ENCODE results near the gene MYO3B.

MYO3B gene

DNA sequence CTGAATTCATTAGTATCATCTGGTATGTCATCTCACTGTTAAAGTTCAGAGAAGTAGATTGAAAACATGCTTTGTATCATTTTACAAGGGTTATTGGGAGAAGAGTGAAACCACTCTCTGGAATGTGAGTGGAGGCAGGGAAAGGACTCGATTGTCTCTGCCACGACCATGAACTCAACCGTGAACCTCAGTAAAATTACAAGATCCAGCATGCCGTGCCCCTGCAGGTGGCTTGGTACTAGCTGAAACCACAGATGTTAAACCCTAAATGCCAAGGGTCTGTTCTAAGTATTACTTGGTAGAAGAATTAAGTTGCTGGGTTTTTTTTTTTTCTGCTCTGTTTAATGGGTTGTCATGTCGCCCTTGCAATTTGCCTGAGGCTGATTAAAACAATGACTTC, 197.2 kb downstream of the MYO3B start:
- POLR2A ChIA-PET = no interaction called here

More for the DNA sequence above, 197.2 kb downstream of the MYO3B start:
- Histone ChIP-seq H3K36me3 (ENCODE audit: control insufficient read depth in 2 of 2, insufficient read depth in 1 of 2, low read length in 2 of 2) (no peaks in the 10 kb centered on the region), H3K9me3 (ENCODE audit: control insufficient read depth, insufficient read depth, low read depth, low read length) (no peaks in the 10 kb centered on the region), H3K4me1 (ENCODE audit: control insufficient read depth, insufficient read depth, low read length) (peaks cover 7% of the 10 kb centered on the region; the same call in 1 of the 2 replicates), H3K27ac (ENCODE audit: extremely low read depth, low read depth, low read length) (no peak overlapping the region), H3K4me3 (ENCODE audit: low read depth, low read length) (no peak overlapping the region)
- TF ChIP-seq ZNF624 (tag by site-specific recombination; IDR thresholded peaks at IDR 0.05) = no peak
- no peak for TF ChIP-seq ZNF843 (tag by site-specific recombination; IDR thresholded peaks at IDR 0.05)
- TF ChIP-seq, protein P1, sequence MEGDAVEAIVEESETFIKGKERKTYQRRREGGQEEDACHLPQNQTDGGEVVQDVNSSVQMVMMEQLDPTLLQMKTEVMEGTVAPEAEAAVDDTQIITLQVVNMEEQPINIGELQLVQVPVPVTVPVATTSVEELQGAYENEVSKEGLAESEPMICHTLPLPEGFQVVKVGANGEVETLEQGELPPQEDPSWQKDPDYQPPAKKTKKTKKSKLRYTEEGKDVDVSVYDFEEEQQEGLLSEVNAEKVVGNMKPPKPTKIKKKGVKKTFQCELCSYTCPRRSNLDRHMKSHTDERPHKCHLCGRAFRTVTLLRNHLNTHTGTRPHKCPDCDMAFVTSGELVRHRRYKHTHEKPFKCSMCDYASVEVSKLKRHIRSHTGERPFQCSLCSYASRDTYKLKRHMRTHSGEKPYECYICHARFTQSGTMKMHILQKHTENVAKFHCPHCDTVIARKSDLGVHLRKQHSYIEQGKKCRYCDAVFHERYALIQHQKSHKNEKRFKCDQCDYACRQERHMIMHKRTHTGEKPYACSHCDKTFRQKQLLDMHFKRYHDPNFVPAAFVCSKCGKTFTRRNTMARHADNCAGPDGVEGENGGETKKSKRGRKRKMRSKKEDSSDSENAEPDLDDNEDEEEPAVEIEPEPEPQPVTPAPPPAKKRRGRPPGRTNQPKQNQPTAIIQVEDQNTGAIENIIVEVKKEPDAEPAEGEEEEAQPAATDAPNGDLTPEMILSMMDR (tag by site-specific recombination; IDR thresholded peaks at IDR 0.05) = no peak
- TF ChIP-seq ZNF324 (tag by site-specific recombination; IDR thresholded peaks at IDR 0.05) = no peak
- 0 out of 2 replicates have a peak, but pooled peaks have one; percentile 30 for TF ChIP-seq ZNF335 (tag by site-specific recombination; conservative IDR thresholded peaks at IDR 0.05)
- TF ChIP-seq ZNF211 (tag by site-specific recombination; IDR thresholded peaks at IDR 0.05; ENCODE audit: low read depth) = no peak
- peak; percentile 31; the same call in 1 of the 2 replicates for TF ChIP-seq PRDM1 (tag by site-specific recombination; IDR thresholded peaks at IDR 0.05)
- TF ChIP-seq ZNF16 (tag by site-specific recombination; IDR thresholded peaks at IDR 0.05; ENCODE audit: low read depth) = no peak
- no peak for TF ChIP-seq ZNF169 (tag by site-specific recombination; IDR thresholded peaks at IDR 0.05)
- TF ChIP-seq FEZF1 (tag by site-specific recombination; IDR thresholded peaks at IDR 0.05) = no peak
- TF ChIP-seq ZFP37 (tag by site-specific recombination; IDR thresholded peaks at IDR 0.05) = no peak
- TF ChIP-seq ZNF132 (tag by site-specific recombination; IDR thresholded peaks at IDR 0.05; ENCODE audit: borderline replicate concordance) = no peak
- TF ChIP-seq, protein P2, sequence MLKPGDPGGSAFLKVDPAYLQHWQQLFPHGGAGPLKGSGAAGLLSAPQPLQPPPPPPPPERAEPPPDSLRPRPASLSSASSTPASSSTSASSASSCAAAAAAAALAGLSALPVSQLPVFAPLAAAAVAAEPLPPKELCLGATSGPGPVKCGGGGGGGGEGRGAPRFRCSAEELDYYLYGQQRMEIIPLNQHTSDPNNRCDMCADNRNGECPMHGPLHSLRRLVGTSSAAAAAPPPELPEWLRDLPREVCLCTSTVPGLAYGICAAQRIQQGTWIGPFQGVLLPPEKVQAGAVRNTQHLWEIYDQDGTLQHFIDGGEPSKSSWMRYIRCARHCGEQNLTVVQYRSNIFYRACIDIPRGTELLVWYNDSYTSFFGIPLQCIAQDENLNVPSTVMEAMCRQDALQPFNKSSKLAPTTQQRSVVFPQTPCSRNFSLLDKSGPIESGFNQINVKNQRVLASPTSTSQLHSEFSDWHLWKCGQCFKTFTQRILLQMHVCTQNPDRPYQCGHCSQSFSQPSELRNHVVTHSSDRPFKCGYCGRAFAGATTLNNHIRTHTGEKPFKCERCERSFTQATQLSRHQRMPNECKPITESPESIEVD (tag by site-specific recombination; IDR thresholded peaks at IDR 0.05) = 0 out of 2 replicates have a peak, but pooled peaks have one; percentile 17
- TF ChIP-seq, protein P3, sequence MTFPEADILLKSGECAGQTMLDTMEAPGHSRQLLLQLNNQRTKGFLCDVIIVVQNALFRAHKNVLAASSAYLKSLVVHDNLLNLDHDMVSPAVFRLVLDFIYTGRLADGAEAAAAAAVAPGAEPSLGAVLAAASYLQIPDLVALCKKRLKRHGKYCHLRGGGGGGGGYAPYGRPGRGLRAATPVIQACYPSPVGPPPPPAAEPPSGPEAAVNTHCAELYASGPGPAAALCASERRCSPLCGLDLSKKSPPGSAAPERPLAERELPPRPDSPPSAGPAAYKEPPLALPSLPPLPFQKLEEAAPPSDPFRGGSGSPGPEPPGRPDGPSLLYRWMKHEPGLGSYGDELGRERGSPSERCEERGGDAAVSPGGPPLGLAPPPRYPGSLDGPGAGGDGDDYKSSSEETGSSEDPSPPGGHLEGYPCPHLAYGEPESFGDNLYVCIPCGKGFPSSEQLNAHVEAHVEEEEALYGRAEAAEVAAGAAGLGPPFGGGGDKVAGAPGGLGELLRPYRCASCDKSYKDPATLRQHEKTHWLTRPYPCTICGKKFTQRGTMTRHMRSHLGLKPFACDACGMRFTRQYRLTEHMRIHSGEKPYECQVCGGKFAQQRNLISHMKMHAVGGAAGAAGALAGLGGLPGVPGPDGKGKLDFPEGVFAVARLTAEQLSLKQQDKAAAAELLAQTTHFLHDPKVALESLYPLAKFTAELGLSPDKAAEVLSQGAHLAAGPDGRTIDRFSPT (tag by site-specific recombination; IDR thresholded peaks at IDR 0.05) = no peak
- TF ChIP-seq ZNF202 (tag by site-specific recombination; IDR thresholded peaks at IDR 0.05; ENCODE audit: borderline replicate concordance) = no peak
- no peak for TF ChIP-seq WT1 (tag by site-specific recombination; IDR thresholded peaks at IDR 0.05)
- TF ChIP-seq, protein P4, sequence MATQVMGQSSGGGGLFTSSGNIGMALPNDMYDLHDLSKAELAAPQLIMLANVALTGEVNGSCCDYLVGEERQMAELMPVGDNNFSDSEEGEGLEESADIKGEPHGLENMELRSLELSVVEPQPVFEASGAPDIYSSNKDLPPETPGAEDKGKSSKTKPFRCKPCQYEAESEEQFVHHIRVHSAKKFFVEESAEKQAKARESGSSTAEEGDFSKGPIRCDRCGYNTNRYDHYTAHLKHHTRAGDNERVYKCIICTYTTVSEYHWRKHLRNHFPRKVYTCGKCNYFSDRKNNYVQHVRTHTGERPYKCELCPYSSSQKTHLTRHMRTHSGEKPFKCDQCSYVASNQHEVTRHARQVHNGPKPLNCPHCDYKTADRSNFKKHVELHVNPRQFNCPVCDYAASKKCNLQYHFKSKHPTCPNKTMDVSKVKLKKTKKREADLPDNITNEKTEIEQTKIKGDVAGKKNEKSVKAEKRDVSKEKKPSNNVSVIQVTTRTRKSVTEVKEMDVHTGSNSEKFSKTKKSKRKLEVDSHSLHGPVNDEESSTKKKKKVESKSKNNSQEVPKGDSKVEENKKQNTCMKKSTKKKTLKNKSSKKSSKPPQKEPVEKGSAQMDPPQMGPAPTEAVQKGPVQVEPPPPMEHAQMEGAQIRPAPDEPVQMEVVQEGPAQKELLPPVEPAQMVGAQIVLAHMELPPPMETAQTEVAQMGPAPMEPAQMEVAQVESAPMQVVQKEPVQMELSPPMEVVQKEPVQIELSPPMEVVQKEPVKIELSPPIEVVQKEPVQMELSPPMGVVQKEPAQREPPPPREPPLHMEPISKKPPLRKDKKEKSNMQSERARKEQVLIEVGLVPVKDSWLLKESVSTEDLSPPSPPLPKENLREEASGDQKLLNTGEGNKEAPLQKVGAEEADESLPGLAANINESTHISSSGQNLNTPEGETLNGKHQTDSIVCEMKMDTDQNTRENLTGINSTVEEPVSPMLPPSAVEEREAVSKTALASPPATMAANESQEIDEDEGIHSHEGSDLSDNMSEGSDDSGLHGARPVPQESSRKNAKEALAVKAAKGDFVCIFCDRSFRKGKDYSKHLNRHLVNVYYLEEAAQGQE (tag by site-specific recombination; IDR thresholded peaks at IDR 0.05) = no peak
- TF ChIP-seq ZBTB48 (tag by site-specific recombination; IDR thresholded peaks at IDR 0.05) = no peak
- no peak for TF ChIP-seq ZNF133 (tag by site-specific recombination; IDR thresholded peaks at IDR 0.05)
- no peak for TF ChIP-seq SCRT1 (tag by site-specific recombination; IDR thresholded peaks at IDR 0.05; ENCODE audit: borderline replicate concordance)
- peak; percentile 15; the same call in 1 of the 2 replicates for TF ChIP-seq ZBTB17 (tag by site-specific recombination; IDR thresholded peaks at IDR 0.05)
- CTCF ChIA-PET = interaction anchor here (1.4 to 1.5 kb wide), 2 partner anchors 10 to 34 kb away, joined by 5 read pairs; no protein-coding TSS in a partner anchor

All from HEK293 (cell line).